Endothelial cell (in vitro differentiated cells): ENCODE results near the gene TM4SF18. TPM values are rescaled to one million over a fixed set of nuclear protein-coding genes. Genes with fewer than 3 reads are reported as not detected.

ENCODE experiments used
- DNase-seq: peaks from one replicate; pipeline ENCODE4 v3.0.0; 2021; ENCODE audit warnings: low spot score
- H3K27ac Mint-ChIP-seq: one replicate; pipeline ENCODE4 v1.8.0; 2021; ENCODE audit warnings: mixed read lengths, inconsistent platforms; ENCODE audit not compliant: unreplicated experiment
- H3K27me3 Mint-ChIP-seq: one replicate; pipeline ENCODE4 v1.8.0; 2021; ENCODE audit warnings: mild to moderate bottlenecking, moderate library complexity, mixed read lengths, inconsistent platforms; ENCODE audit not compliant: unreplicated experiment
- H3K36me3 Mint-ChIP-seq: one replicate; pipeline ENCODE4 v1.8.0; 2021; ENCODE audit warnings: mild to moderate bottlenecking, low read depth, mixed read lengths, inconsistent platforms; ENCODE audit not compliant: unreplicated experiment
- H3K4me1 Mint-ChIP-seq: one replicate; pipeline ENCODE4 v1.8.0; 2021; ENCODE audit warnings: mild to moderate bottlenecking, mixed read lengths, inconsistent platforms; ENCODE audit not compliant: unreplicated experiment
- H3K4me3 Mint-ChIP-seq: one replicate; pipeline ENCODE4 v1.8.0; 2021; ENCODE audit warnings: mild to moderate bottlenecking, mixed read lengths, inconsistent platforms; ENCODE audit not compliant: unreplicated experiment
- H3K9me3 Mint-ChIP-seq: one replicate; pipeline ENCODE4 v1.8.0; 2021; ENCODE audit warnings: mixed read lengths, inconsistent platforms; ENCODE audit not compliant: unreplicated experiment
- CTCF ChIP-seq: fragments of 200-600 bp; sonication (generic); IDR thresholded peaks from one replicate; pipeline ENCODE4 v1.5.0; 2021; ENCODE audit warnings: antibody characterized with exemption; ENCODE audit not compliant: unreplicated experiment
- total RNA-seq: library from RNA; stranded (reverse); fragmentation: NEBNext Ultra II Directional; extraction: Animal tissue kit (Norgen Biotek cat#: 25700); gene quantifications from one replicate; pipeline ENCODE4 v1.2.1, GENCODE V29; 2021; ENCODE audit not compliant: unreplicated experiment

The TM4SF18 gene
- total RNA-seq, 1 donor from 2014 or later = 57.4 TPM

GRCh38 chr3:149299938-149300801 lies 33.3 kb downstream of the TM4SF18 start:
- Mint-ChIP-seq H3K4me3 (no peak overlapping the region), H3K27ac (no peak overlapping the region)
- no peak for DNase-seq

GRCh38 chr3:149296972-149297371 lies 36.5 kb downstream of the TM4SF18 start:
- Mint-ChIP-seq H3K36me3 (peaks cover 5% of the 10 kb centered on the region), H3K27me3 (peaks cover 10% of the 10 kb centered on the region), H3K27ac (no peak overlapping the region)

More at GRCh38 chr3:149299938-149300801, 33.3 kb downstream of the TM4SF18 start:
- Mint-ChIP-seq H3K9me3 (no peaks in the 10 kb centered on the region), H3K4me1 (peaks cover 3% of the 10 kb centered on the region), H3K27me3 (peaks cover 4% of the 10 kb centered on the region), H3K36me3 (peaks cover 5% of the 10 kb centered on the region)
- TF ChIP-seq CTCF = no peak

GRCh38 chr3:149292666-149293065 lies 40.8 kb downstream of the TM4SF18 start:
- DNase-seq = no peak
- H3K27me3 Mint-ChIP-seq = peaks cover 12% of the 10 kb centered on the region
- no peak for TF ChIP-seq CTCF
- H3K36me3 Mint-ChIP-seq = peaks cover 5% of the 10 kb centered on the region
- H3K4me3 Mint-ChIP-seq = no peak overlapping the region
- no peak overlapping the region for H3K27ac Mint-ChIP-seq
- peaks cover 3% of the 10 kb centered on the region for H3K4me1 Mint-ChIP-seq
- H3K9me3 Mint-ChIP-seq = no peaks in the 10 kb centered on the region

More at GRCh38 chr3:149296972-149297371, 36.5 kb downstream of the TM4SF18 start:
- Mint-ChIP-seq H3K4me1 (peaks cover 3% of the 10 kb centered on the region), H3K9me3 (no peaks in the 10 kb centered on the region), H3K4me3 (no peak overlapping the region)
- no peak for TF ChIP-seq CTCF
- DNase-seq = no peak

GRCh38 chr3:149291178-149291577 lies 42.3 kb downstream of the TM4SF18 start:
- Mint-ChIP-seq H3K36me3 (peaks cover 5% of the 10 kb centered on the region), H3K9me3 (no peaks in the 10 kb centered on the region), H3K4me3 (no peak overlapping the region), H3K4me1 (peaks cover 3% of the 10 kb centered on the region), H3K27me3 (peaks cover 9% of the 10 kb centered on the region), H3K27ac (no peak overlapping the region)
- no peak for DNase-seq
- TF ChIP-seq CTCF = peak; percentile 67

GRCh38 chr3:149288655-149289054 lies 44.8 kb downstream of the TM4SF18 start:
- H3K27ac Mint-ChIP-seq = no peak overlapping the region
- no peak for TF ChIP-seq CTCF
- H3K4me3 Mint-ChIP-seq = no peak overlapping the region
- DNase-seq = no peak
- no peaks in the 10 kb centered on the region for H3K9me3 Mint-ChIP-seq
- H3K4me1 Mint-ChIP-seq = no peaks in the 10 kb centered on the region
- peaks cover 4% of the 10 kb centered on the region for H3K36me3 Mint-ChIP-seq
- peaks cover 2% of the 10 kb centered on the region for H3K27me3 Mint-ChIP-seq
